H1 (cell line): Measurements from ENCODE around the gene TAS2R46.

Experiments used
- CEBPB ChIP-seq: IDR thresholded peaks from 2 replicates; pipeline ENCODE4 v1.6.1; 2012; ENCODE audit warnings: low read depth, low read length
- JUN ChIP-seq: IDR thresholded peaks from 2 replicates; pipeline ENCODE4 v1.6.1; 2011; ENCODE audit warnings: low read depth, mild to moderate bottlenecking, improper control_type of control experiment, low read length

- TF ChIP-seq CEBPB (no peak), JUN (no peak)
Observed at GRCh38 chr12:11023387-11023786, 38.7 kb downstream of the TAS2R46 start.
